Brain microvascular endothelial cell (primary cell): ENCODE measurements around the gene TMEM131.

Experiments used
- DNase-seq: peaks from one replicate; pipeline ENCODE4 v3.0.0-alpha.2; 2020
- H3K27ac ChIP-seq: fragments of 250-450 bp; sonication (Bioruptor Pico); 2 replicates; pipeline ENCODE4 v1.5.1; 2020; ENCODE audit warnings: mild to moderate bottlenecking, moderate library complexity
- H3K27me3 ChIP-seq: fragments of 250-450 bp; sonication (Bioruptor Pico); replicated peaks from 2 replicates; pipeline ENCODE4 v1.5.1; 2020; ENCODE audit warnings: mild to moderate bottlenecking
- H3K36me3 ChIP-seq: fragments of 250-450 bp; sonication (Bioruptor Pico); replicated peaks from 2 replicates; pipeline ENCODE4 v1.5.1; 2020; ENCODE audit warnings: mild to moderate bottlenecking
- H3K4me3 ChIP-seq: 2 replicates; pipeline ENCODE4 v1.5.1; 2011; ENCODE audit warnings: low read depth, mild to moderate bottlenecking, control low read depth, low read length, moderate library complexity
- CTCF ChIP-seq: IDR thresholded peaks from 2 replicates; pipeline ENCODE4 v1.5.1; 2011; ENCODE audit warnings: low read depth, mild to moderate bottlenecking, moderate library complexity, low read length, control low read depth, inconsistent platforms; ENCODE audit errors: missing control alignments
- in situ Hi-C: cut with HindIII; loops from 2 replicates; pipeline ENCODE4 v1.10.0; 2017; ENCODE audit warnings: low sequenced_read_pairs, low pct_ligation_motif_present

TMEM131 gene

GRCh38 chr2:97801028-97801427 is 194.7 kb downstream of the TMEM131 start:
- Histone ChIP-seq H3K4me3 (no peak overlapping the region), H3K27me3 (no peaks in the 10 kb centered on the region), H3K36me3 (peaks cover 15% of the 10 kb centered on the region), H3K27ac (no peak overlapping the region)
- no peak for DNase-seq
- no peak for TF ChIP-seq CTCF
- in situ Hi-C loops = no loop called here

GRCh38 chr2:97798416-97798815 is 197.3 kb downstream of the TMEM131 start:
- Histone ChIP-seq H3K36me3 (peaks cover 9% of the 10 kb centered on the region), H3K4me3 (no peak overlapping the region), H3K27ac (no peak overlapping the region), H3K27me3 (no peaks in the 10 kb centered on the region)
- DNase-seq = no peak
- in situ Hi-C loops = no loop called here
- TF ChIP-seq CTCF = no peak

- DNase-seq = no peak
- Histone ChIP-seq H3K4me3 (no peak overlapping the region), H3K27me3 (no peaks in the 10 kb centered on the region), H3K36me3 (peaks cover 9% of the 10 kb centered on the region), H3K27ac (no peak overlapping the region)
- in situ Hi-C loops = no loop called here
- TF ChIP-seq CTCF = no peak
Observed at GRCh38 chr2:97797355-97797754, 198.4 kb downstream of the TMEM131 start.

GRCh38 chr2:97796465-97797126 is 199.2 kb downstream of the TMEM131 start:
- Histone ChIP-seq H3K27ac (no peak overlapping the region), H3K27me3 (no peaks in the 10 kb centered on the region), H3K36me3 (peaks cover 9% of the 10 kb centered on the region), H3K4me3 (no peak overlapping the region)
- TF ChIP-seq CTCF = no peak
- in situ Hi-C loops = no loop called here
- DNase-seq = no peak

GRCh38 chr2:97792416-97792815 is 203.3 kb downstream of the TMEM131 start:
- no peak overlapping the region for H3K4me3 ChIP-seq
- peaks cover 3% of the 10 kb centered on the region for H3K36me3 ChIP-seq
- TF ChIP-seq CTCF = no peak
- no peak overlapping the region for H3K27ac ChIP-seq
- no peaks in the 10 kb centered on the region for H3K27me3 ChIP-seq
- in situ Hi-C loops = no loop called here
- no peak for DNase-seq

- no peak overlapping the region for H3K27ac ChIP-seq
- H3K4me3 ChIP-seq = no peak overlapping the region
- no peak for DNase-seq
- in situ Hi-C loops = no loop called here
- no peaks in the 10 kb centered on the region for H3K27me3 ChIP-seq
- no peak for TF ChIP-seq CTCF
- peaks cover 3% of the 10 kb centered on the region for H3K36me3 ChIP-seq
Observed at GRCh38 chr2:97788986-97789644, 206.6 kb downstream of the TMEM131 start.
